Superior temporal gyrus (tissue), 1 donor: ENCODE data around the gene LSAMP.

Experiments
- DNase-seq: peaks from one replicate; pipeline ENCODE4 v3.0.0-alpha.2; 2016; ENCODE audit errors: extremely low spot score

The LSAMP gene

DNA sequence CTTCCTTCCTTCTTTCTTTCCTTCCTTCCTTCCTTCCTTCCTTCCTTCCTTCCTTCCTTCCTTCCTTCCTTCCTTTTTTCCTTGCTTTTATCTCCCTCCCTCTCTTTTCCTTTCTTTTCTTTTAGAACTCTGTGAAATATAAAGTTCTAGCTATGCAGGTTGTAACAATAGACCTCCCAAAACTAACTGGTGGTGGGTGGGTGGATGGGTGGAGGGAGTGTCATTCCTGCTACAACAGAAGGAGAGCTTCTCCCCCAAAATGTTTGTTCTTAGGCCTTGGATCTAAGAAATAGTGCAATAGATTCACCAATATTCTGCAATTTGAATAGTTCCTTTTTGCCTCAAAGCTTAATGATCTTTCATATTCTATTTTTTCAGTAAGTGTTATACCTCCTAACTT is 606.0 kb downstream of the LSAMP start:
- DNase-seq = no peak

DNA sequence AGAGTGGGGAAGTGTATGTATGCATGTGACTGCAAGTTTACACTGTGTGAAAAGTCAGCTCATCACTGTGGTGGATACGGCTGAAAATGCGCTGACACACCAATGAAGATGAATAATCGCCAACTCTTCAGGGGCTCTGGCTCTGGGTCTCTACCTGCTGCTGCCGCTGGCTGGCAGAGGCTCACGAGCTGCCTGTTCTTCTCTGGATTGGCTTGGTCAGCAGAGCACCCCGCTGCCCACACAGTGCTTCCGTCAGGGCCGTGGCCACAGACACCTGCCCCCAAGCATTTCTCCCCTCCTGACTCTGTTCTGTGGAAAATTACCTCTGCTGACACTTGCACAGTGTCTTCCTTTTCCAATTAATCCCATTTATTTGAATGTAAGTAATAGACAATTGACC is 606.5 kb downstream of the LSAMP start:
- DNase-seq = no peak

DNA sequence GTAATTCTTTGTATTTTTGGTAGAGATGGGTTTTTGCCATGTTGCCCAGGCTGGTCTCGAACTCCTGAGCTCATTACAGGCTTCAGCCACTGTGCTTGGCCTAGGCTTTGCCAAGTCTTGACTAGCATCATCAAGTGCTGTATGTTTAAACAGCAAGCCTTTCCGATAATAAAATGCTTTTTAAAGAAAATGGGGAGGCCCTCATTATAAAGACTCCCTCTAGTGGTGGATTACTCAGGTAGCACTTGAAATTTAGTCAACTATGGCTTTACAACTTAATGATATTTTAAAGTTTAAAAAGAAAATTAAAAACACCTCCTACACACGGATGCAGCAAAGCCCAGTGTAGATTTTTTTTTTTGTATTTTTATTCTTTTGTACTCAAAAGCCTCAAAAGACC is 608.3 kb downstream of the LSAMP start:
- no peak for DNase-seq

DNA sequence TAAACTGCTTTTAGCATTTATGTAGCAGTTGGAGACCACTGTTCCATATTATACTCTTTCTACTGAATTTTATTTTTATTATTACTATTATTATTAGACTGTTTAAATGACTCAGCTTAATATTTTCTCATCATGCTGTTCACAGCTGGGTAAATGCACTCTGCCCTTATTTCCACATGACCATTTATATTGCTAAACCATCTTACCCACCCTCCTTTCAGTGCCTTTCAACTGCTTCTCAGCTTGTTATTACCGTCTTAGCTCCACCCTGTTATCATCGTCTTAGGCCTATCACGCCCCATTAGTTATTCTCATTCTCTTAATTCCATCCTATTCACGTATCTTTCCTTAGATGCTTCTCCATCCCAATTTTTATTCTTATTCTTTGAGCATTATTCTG is 609.3 kb downstream of the LSAMP start:
- DNase-seq = no peak

DNA sequence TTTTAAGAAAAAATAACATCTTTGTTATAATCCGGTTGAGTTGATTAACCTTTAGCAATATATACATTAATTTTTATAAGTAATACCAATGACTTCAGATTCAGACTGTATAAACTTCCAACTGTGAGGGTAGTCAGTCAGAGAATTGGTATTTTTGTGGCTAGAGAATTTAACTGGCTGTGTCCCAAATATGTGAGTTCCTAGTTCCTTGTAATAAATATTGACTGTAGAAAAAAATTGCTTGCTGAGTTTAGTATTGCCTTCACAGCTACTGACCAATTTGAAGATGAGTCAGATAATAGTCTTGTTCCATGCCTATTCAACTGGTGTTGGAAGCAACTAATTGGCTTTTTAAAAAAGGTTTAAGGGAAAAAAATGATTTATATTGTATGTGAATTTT is 611.2 kb downstream of the LSAMP start:
- no peak for DNase-seq

DNA sequence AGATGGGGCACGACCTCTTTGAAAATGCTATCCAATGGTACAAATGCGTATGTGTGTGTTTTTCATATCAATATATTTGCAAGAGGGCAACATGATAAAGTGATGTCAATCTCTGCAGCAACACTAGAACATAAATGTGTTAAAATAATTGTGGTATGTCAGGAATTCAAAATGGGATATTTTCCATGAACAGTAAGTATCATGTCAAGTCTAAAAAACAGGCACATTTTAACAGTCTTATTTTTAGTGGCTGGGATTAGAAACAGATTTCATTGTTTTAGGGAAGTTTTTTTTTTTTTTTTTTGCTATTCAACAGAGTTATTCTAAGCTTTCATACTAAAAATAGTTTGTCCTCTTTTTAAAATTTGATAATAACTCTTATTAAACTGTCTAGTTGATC is 612.2 kb downstream of the LSAMP start:
- no peak for DNase-seq

DNA sequence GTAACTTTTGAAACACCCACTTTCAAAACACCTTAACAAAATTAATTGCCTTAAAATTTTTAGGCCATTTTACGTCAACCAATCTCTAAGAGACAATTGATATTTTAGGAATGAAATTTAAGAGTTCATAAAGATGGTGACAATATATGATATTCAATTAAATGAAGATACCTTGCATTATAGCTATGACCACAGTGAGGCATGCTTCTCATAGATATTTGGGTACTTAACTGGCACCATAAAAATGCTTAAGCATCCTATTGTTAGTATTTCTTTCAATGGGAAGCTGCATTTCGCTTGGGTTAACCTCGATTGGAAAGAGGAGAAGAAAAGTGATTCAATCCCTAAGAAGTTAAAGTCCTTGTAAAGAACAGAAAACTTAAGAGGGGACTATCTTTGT is 613.0 kb downstream of the LSAMP start:
- no peak for DNase-seq

DNA sequence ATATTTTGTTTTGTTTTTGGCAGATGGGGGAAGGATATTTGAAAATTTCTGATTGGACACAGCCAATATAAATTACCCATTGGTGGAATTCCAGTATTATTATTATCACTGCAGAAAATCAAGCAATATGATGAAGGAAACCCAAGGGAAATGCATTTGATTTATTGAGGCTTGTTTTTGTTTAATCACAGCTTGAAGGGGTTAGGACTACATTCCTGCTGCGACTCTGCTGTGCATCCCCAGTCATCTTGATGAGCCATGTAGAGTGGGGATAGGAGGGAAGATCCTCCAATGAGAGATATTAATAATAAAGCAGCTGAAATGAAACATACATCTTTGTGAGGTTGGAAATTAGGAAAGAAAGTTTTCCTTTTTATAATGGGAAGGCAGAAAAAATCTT is 613.4 kb downstream of the LSAMP start:
- DNase-seq = no peak

DNA sequence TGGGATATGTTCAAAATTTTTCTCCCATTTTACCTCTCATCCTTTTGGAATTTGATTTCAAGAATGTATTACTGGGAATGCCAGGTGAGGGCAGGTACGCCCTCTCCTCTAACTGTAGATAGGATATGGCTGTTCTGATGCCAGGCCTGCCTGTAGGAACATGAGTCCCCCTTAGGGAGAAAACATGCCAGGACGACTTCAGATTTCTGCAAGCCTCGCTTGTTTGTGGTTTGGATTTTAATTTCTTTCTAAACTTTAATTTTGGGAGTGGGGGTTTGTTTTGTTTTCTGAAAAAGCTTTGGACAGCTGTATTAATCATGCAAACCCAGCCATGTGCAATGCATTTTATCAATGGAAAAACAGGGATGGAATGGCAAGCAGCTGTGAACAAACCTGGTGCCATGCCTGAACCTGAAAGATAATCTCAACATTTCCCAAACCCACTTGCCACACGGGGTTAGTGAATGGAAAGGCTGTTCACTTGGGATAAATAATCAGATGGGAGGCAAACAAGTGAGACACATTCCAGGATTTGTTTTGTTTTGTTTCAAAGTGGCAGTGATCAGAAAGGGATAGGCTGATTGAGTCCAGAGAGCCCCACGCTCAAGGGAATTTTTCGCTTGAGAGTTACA is 614.4 kb downstream of the LSAMP start:
- no peak for DNase-seq

DNA sequence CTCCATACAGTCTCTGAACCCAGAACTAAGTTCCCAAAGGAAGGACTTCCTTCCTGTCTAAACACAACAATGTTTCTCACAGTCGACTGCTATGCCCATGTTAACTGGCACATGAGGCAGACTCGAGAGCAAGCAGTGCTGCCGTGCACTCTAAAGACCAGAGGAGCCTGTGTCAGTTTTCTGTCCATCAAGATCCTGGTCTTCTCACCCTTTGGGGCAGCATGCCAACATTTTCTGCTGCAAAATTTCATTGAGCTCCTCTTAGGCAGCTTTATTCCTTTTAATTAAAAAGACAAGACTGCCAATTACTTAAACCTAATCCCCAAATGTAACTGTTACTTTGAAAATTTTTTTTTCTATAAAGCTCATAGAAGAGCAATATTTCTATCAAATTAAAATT is 616.9 kb downstream of the LSAMP start:
- no peak for DNase-seq

DNA sequence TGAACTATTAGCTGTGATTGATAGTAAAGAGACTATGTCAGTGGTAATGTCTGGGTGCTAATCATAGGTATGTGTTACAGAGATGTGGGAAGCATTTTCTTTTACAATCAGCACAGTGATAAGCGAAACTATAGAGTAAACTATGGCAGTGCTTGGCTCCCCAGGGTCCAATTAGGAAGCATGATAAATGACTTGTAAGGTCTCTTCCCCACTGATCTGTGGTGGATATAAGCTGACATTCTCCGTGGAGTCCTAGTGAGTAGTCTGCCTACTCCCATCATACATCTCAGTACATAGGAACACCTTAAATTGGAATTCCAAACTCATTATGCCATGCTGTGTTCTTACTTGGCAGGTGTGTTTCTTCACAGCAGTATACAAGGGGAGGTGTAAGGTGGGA is 617.8 kb downstream of the LSAMP start:
- DNase-seq = no peak

DNA sequence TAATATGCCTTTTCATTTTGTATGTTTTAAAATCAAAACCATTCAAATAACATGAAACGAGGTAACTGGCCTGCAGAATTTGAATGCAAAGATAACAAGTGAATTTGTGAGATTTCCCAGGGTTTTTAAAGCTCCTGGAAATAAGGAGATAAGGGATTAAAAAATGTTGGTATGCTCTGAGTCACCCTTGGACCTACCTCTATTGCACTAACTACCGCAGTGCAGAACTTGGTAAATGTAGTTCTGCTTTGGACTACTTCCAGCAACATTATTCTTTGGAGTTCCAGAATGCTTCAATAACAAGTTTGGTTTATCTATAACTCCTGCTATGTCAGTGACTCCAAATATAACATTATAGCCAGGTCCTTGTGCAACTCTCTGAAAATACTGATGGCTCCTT is 620.2 kb downstream of the LSAMP start:
- no peak for DNase-seq

DNA sequence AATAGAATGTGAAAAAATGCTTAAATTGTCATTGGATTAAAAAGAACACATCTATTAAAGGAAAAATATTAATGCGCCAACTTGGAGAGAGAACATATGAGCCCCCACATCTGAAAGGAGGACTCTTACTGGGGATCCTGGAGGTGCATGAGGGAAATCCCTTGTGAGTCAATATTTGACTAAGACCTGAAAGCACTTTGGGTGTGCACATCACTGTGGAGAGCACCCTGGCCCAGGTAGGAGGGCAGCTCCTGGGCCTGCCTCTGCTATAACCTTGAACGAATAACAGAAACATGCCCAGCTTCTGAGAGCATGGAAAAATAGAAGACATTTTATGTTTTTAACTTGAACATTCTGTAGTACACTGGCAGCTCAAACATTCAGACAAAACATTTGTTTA is 622.2 kb downstream of the LSAMP start:
- no peak for DNase-seq

DNA sequence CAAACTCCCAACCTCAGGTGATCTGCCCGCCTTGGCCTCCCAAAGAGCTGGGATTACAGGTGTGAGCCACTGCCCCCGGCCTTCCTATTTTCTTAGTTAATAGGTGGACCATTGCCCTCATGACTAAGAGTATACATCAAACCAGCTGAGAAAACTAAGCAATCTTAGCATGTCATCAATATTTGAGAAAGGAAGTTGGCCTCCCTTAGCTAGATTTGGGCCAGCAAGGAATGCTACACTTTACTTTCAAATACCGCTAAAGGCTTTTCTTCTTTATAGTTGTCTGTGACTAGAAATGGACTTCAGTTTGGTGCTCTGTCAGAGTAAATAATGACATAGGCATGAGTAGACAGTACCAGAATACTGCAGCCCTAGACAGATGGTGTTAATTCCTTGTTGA is 622.7 kb downstream of the LSAMP start:
- no peak for DNase-seq

DNA sequence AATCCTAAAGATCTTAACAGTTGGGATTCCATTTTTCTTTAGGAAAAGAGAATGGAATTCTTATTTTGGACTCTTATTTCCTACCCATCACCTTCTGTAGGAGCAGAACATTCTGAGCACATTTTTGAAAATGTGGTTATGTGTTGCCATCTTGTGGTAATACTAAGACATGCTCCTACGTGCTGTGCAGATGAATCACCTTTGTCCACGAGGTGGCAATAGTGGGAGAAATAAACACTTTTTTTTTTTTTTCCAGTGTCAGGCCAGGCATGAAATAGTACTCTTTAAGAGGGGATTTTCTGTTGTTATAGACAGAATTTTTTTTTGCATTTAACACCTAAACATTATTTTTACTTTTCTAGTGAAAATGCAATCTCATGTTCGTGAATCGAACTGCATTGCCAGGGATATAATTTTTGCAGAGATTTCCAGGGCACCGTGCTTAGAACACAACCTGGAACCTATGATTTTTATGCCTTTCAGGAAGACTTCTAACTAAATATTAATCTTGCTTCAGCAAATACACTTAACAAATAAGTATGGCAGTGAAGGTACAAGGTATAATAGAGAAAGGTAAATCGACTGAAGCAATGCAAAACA is 625.4 kb downstream of the LSAMP start:
- DNase-seq = peak; percentile 97

DNA sequence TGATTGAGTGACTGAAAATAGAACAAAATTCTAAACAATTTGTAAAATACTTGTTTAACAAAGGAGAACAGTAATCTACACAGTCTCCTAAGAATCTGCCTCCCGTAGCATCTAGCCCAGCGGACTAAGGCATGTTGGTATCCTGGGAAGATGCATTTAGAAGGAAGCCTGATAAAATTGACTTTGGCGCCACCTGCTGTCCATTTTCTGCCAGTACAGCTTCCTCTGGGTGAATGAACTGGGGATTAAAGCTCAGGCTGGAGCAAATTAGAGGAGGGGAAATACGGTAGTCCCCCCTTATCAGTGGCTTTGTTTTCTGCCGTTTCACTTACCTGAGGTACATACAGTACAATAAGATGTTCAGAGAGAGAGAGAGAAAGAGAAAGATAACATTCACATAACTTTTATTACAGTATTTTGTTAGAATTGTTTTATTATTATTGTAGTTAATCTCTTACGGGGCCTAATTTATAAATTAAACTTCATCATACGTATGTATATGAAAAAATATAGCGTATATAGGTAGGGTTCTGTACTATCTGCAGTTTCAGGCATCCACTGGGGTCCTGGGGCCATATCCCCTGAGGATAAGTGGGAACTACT is 630.4 kb downstream of the LSAMP start:
- peak; percentile 95 for DNase-seq

DNA sequence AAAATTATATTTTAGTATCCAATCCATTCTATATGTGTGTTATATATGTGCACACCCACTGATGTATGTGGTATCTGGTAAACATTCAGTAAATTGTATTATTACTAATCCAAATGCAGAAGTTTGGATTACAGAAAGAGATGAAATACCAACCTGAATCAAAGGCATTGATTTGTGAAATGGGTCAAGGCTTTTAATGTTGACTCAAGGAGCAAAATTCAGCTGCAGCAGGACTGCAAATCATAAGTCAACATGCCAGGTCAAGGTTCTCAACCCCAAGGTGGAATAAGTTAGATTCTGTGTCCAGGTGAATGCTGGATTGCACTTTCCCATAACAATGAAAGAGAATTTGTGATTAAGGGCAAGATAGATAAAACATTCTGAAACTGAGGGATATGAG is 631.3 kb downstream of the LSAMP start:
- no peak for DNase-seq

DNA sequence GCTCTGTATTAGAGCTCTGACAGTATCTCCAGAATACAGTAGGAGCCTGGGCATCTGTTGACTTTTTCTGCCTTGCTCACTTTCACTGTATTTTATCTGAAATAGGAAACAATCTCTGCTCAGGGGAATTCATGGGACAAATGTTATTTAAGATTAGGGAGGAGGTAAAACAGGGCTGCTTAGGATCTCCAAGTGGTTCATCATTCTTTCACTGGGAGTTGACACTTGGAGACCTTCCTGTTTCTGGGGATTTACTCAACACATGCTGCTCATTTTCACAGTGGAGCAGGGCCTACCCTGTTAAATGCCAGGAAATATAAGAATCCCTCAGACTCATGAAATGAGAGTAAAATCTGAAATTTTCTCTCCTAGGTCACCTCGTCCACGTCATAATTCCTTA is 636.5 kb downstream of the LSAMP start:
- DNase-seq = no peak

DNA sequence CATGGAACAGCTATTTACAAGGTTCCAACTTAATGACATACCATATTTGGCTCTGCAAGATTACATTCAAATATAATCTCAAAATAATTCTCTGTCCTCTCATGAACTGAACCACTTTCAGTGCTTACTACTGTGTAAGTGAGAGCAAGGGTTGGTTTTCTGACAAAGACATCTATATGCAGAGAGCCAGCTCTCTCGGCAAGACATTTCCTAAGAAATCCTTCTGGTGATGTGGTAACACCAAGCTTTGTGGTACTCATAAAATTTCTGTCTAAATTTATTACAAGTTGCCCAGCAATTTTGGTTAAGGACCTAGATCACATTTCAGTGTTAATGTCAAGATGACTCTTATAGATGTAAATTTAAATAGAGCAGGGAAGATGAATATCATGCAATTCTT is 637.0 kb downstream of the LSAMP start:
- DNase-seq = no peak

DNA sequence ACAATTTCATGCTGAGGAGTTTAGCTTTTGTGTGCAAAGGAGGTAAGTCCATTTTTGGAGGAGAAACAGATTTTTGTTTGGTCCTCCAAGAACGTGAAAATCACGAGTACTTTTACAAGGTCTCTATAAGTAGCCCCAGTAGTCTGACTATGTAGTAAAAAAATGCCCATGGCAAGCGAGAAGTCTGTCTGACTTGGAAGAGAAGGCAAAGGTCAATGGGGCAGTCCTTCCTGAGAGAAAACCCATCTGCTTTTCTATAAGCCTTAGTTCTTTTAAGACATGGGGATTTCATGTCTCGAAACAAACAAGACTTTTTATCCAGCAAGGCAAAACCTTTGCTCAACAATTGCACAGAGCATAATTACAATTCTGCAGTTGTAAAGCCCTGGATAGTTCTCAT is 638.8 kb downstream of the LSAMP start:
- no peak for DNase-seq

DNA sequence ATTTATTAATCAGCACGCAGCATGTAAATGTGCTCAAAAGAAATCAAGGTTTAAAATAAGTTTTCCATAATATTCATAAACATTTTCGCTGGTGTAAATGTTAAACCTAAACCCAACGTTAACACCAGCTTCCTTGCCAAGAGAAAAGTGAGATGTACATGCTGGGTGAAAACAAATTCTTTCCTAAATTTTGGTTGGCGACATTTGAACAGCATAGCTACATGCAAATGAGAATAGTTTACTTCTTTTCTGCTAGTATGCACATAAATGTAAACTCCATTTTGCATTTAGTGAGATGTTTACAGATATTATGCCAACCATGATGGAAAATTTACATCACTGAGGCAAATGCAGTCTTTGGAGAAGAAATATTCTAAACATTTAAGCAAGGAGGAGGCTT is 639.8 kb downstream of the LSAMP start:
- no peak for DNase-seq

DNA sequence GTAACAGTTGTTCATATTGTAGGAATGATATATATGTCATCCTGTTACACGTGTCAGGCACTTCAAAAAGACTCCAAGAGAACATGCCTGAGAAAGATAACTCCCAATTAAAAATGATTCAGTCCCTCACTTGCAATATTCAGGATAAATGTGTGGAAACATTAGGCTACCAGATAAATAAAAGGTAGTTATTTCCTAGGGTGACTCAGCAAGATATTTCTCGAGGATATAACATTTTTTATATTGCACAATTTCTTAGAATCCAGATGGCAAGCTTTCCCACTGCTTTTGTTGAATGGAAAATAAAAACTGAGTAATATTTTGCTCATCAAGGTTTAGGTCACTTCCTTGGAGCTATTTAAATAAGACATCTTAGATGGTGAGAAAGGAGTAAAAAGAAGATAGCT is 640.6 kb downstream of the LSAMP start:
- DNase-seq = no peak

DNA sequence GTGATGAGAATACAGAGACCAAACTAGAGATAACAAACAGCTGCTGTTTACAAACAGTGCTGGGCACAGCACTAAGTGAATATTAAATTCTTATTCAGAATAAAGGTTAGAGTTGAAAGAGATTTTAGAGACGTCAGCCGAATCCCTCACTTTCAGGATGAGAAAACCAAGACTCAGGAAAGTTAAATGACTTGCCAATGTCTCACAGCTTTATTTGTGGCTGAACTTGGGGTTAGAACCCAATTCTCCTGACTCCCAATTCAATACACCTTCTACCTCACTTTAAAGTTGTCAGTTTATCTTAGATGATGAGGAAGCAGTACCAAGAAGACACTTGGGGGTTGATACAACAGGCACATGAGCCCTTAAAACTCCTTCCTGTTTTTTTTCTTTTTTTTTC is 641.1 kb downstream of the LSAMP start:
- DNase-seq = no peak

DNA sequence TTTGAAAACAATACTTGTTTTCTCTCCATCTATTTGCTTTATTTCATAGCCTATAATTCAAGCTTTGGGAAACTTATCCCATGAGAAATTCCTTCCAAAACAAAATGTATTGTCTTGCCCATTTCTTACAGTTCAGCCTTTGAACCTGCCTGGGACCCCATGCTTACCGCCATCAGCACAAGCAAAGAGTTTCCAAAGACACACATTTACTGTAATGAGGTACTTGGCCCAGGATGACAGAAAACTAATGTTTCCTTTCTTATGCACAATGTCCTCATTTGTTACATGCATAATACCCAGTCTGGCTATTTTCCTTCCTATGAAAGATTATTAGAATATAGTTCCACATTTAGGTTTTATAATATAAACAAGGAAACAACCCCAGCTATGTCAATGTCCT is 641.6 kb downstream of the LSAMP start:
- no peak for DNase-seq
